Fibroblast of mammary gland (primary cell): ENCODE results near the gene OGDHL.

Source experiments
- DNase-seq: peaks from one replicate; pipeline ENCODE4 v3.0.0-alpha.2; 2010; ENCODE audit warnings: low read depth
- H3K4me3 ChIP-seq: 2 replicates; pipeline ENCODE4 v1.5.1; 2011; ENCODE audit warnings: low read depth, mild to moderate bottlenecking, low read length, moderate library complexity; ENCODE audit not compliant: control insufficient read depth
- CTCF ChIP-seq: conservative IDR thresholded peaks from 2 replicates; pipeline ENCODE4 v1.5.1; 2011; ENCODE audit warnings: low read depth, low read length, inconsistent platforms; ENCODE audit not compliant: control insufficient read depth, insufficient read depth

OGDHL gene

GRCh38 chr10:49688920-49689319, 73.2 kb downstream of the OGDHL start:
- TF ChIP-seq CTCF: no peak
- no peak overlapping the region for H3K4me3 ChIP-seq
- no peak for DNase-seq

- no peak for DNase-seq
- TF ChIP-seq CTCF: no peak
- no peak overlapping the region for H3K4me3 ChIP-seq
These were observed 73.8 kb downstream of the OGDHL start for GRCh38 chr10:49688261-49688846.

GRCh38 chr10:49686651-49687050, 75.5 kb downstream of the OGDHL start:
- DNase-seq: no peak
- H3K4me3 ChIP-seq: no peak overlapping the region
- no peak for TF ChIP-seq CTCF
